ENCODE data around the gene SYNGR1.
"Not testable (repeated sequence)": the region's sequence is repeated elsewhere in the genome, so short reads cannot be mapped to it uniquely, and the experiment has no call there.

Gene SYNGR1

DNA sequence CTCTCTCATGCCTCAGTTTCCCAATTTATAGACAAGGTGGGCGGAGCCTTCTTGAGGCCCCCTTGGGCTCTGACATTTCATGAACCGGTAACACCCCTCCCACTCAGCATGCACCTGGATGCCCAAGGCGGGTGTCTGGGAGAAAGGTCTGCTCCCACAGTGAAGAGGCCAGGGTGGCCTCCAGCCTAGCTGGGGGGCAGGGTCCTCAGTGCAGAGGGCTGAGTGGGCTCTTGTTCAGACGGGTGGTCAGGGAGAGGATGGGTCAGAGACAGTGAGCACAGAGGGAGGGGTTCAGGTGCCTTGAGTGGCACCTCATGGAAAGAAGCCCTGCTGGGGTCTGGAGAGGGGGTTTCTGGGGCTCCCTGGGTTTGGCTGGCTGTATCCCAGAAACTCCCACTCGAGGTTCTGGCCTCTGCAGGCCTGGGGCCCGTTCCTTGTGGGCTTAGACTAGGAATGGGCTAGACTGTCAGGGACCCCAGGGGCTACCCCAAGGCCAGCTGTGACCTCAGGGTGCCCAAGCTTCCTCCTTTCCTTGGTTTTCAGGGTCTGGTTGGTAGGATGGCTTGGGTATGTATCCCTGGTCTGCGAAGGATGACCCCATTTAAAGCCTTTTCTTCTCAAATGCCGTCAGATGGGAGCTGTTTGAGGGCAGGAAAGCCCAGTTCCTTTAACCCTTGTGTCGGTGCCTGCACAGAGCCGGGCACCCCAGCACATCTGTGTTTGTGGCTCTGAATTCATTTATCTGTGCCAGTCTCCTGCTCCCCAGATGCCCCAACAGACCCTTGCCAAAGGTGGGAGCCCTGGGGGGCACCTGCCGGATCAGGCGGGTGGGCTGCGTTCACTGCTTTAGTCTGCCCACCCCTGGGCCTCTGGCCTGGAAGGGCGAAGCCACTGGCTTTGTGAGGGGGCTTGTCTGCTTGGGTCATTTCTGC, 1.2 kb downstream of the SYNGR1 start:
- DNase-seq (ENCODE audit: low spot score), result no peak

DNA sequence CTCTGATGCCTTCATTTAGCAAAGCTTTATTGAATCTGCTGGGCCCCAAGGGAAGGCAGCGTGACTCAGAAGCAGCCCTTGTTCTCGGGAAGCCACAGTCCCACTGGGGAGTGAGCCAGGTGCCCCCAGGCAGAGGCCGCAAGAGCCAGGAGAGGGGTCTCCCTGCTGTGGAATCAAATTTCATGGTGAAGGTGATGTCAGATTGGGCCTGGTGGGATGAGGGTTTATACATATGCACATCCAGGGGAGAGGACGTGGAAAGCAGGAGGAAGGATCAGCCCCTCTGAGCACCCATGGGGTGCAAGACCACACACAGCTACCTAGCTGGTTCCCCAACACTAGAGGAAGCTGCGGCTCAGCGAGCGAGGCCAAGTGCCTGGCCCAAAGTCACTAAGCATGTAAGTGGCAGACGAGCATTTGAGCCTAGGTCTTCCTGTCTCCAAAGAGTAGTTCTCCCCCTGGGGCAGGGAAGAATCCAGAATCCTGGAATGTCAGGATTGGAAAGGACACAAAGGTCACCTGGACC, 2.0 kb downstream of the SYNGR1 start:
- DNase-seq (ENCODE audit: low spot score), result no peak

DNA sequence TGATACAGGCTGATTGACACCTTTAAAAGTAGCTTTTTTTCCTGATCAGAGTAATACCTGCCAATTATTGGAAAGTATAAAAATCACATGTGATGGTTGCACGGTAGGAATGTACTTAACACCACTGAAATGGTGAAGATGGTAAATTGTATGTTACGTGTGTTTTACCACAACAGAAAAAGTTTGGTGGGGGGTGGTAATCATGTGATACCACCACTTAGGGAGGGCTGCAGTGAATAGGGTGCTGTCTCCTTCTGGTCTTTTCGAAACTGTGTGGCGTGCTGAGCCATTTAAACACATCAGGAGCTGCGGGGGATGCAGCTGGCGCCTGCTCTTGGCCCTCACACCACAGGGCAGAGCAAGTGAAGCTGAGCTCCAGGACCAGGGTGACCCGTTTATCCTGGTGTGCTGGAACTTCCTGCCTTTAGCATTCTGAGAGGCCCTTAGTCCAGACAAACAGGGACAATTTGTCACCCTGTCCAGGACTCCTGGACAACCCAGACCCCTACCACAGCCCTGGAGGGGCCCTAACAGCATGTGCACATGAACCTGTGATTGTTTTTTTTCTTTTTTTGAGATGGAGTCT, 2.6 kb downstream of the SYNGR1 start:
- DNase-seq (ENCODE audit: low spot score), result no peak

DNA sequence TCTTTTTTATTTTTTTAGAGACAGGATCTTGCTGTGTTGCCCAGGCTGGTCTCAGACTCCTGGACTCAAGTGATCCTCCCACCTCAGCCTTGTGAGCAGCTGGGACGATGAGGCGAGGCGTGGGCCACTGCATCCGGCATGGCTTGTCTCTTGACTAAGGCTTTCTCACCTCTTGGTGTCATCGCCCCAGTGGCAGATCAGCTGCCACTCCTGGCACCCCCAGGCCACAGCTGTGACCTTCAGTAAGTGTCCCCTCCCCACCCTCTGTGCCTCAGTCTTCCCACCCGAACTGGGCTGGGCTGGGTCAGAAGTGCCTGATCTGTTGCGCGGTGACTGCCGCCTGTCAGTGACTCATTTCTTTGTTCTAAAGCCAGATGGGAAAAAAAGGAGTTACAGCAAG, 3.6 kb downstream of the SYNGR1 start:
- DNase-seq (ENCODE audit: low spot score), result no peak

DNA sequence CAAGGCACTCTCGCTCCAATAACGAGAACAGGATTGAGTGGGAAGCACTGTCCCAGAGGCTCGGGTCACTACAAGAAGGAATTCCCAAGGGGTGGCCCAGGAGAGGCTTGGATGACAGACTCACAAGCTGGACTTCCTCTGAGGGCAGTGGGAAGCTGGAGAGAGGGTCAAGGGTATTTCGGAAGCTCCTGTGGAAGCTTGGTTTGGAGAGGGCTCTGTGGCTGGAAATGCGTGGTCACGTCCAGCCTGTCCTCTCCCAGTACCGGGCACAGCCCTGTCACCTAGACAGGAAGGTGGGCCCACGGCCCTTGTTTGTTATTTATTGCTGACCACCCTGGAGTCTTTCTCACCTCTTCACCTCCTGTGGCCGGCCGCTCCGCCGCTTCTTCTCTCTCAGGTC, 5.3 kb downstream of the SYNGR1 start:
- DNase-seq (ENCODE audit: low spot score), result no peak

DNA sequence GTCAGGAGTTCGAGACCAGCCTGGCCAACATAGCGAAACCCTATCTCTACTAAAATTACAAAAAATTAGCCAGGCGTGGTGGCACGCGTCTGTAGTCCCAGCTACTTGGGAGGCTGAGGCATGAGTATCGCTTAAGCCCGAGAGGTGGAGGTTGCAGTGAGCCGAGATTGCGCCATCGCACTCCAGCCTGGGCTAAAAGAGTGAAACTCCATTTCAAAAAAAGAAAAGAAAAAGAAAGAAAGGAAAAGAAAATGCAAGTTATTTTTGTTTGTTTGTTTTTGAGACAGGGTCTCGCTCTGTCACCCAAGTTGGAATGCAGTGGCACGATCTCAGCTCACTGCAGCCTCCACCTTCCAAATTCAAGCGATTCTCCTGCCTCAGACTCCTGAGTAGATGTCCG, 6.0 kb downstream of the SYNGR1 start:
- not testable (repeated sequence) for DNase-seq (ENCODE audit: low spot score)

DNA sequence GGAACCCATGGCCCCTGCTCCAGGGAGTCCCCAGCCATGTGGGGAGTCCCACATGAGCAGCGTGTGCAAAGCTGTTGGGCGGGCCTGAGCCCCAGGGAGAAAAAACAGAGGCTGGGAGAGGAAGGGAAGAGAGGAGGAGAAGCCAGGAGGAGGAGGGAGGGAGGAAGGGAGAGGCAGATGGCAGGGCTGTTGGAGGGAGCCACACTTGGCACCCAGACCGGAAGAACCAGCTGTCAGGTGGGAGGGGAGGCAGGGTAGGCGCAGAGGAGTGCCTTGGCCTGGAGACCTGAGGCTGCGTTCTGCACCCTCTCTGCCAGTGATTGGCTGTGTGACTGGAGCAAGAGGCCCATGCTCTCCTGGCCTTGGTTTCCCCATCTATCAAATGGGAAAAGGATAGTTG, 6.7 kb downstream of the SYNGR1 start:
- DNase-seq (ENCODE audit: low spot score), result no peak

DNA sequence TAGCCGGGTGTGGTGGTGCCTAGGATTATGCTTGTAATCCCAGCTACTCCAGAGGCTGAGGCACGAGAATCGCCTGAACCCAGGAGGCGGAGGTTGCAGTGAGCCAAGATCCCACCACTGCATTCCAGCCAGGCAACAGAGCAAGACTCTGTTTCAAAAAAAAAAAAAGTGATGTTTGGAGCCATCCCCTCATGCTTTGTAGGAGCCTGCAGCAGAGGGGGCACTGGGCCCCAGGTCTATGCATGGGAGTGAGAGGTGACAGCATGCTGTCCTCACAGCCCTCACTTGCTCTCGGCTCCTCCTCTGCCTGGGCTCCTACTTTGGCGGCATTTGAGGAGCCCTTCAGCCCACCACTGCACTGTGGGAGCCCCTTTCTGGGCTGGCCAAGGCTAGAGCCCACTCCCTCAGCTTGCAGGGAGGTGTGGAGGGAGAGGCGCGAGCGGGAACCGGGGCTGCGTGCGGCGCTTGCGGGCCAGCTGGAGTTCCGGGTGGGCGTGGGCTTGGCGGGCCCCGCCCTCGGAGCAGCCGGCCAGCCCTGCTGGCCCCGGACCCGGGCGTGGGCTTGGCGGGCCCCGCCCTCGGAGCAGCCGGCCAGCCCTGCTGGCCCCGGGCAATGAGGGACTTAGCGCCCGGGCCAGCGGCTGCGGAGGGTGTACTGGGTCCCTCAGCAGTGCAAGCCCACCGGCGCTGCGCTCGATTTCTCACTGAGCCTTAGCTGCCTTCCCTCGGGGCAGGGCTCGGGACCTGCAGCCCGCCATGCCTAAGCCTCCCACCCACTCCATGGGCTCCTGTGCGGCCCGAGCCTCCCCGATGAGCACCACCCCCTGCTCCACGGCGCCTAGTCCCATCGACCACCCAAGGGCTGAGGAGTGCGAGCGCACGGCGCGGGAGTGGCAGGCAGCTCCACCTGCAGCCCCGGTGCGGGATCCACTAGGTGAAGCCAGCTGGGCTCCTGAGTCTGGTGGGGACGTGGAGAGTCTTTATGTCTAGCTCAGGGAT, 7.6 kb downstream of the SYNGR1 start:
- not testable (repeated sequence) for DNase-seq (ENCODE audit: low spot score)

DNA sequence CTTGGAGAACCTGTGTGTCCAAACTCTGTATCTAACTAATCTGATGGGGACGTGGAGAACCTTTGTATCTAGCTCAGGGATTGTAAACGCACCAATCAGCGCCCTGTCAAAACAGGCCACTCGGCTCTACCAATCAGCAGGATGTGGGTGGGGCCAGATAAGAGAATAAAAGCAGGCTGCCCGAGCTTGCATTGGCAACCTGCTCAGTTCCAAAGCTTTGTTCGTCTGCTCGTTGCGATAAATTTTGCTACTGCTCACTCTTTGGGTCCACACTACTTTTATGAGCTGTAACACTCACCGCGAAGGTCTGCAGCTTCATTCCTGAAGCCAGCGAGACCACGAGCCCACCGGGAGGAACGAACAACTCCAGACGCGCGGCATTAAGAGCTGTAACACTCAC, 8.4 kb downstream of the SYNGR1 start:
- not testable (repeated sequence) for DNase-seq (ENCODE audit: low spot score)

DNA sequence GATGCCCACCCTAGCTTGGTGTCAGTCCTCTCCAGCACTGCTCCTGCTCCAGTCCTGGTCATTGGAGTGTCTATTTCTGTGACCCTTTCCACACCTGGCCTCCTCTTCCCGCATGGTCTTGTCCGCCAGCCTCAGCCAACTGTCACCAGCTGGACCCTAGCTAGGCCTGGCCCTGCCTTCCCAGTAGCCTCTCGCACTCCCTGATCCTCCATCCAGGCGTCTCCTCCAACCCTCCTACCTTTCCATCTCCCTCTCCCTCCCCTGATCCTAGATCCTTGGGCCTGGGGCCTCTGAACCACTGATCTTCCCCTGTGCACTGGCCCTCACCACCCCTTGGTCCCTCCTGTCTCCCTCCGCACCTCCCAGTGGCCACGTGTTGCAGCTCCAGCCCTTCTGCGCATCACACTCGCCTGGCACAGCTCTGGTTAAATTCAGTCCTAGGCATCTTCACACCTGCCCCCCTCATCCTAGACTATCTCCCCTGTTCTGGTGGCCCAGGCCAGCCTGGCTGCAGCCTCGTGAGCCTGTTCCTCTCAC, 9.9 kb downstream of the SYNGR1 start:
- DNase-seq (ENCODE audit: low spot score), result no peak

DNA sequence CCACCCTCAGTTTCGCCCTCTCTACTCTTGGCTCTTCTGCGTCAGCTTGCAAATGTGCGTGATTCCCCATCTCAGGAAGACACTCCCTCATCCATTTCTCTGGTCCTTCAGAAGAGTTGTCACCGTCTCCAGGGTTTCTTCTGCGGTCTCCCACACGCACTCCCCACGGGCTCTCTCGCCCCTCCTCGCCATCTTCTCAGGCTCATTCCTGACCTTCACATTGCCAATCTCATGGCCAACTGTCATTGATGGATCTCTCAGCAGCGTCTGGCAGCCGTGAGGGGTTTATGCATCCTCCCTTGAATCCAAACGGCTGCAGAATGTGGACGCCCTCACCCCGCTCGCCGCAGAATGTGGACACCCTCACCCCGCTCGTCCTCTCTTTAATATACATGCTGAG, 10.5 kb downstream of the SYNGR1 start:
- no peak for DNase-seq (ENCODE audit: low spot score)

DNA sequence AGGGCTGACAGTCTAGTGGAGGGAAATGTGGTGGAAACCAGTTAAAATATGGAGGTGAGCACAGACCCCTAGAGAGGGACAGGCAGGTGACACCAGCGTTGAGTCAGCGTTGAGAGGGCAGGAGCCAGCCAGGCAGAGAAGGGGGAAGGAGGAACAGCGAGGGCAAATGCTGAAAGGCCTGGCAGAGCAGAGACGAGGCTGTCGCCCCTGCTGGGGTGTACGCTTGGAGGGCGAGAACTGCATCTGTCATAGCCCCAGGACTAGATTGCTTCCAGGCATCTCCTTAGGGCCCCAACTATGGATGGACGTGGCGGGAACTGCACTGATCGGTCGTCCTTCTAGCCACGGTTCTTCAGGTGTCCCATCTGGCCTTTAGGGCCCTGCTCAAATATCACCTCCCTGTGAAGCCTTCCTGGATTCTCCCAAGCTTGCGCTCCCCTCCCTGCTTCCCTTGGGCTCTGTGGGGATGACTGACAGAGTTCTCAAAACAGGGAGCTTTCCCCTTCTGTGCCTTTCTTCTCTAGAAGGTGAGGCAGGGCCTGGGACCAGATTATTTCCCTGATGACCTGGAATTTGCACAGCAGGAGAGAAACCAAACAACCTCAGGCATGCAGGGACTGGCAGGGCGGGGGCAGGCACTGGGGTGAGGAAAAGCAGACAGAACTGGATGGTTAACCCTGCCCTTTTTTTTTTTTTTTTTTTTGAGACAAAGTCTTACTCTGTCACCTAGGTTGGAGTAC, 11.1 kb downstream of the SYNGR1 start:
- DNase-seq (ENCODE audit: low spot score), result no peak

DNA sequence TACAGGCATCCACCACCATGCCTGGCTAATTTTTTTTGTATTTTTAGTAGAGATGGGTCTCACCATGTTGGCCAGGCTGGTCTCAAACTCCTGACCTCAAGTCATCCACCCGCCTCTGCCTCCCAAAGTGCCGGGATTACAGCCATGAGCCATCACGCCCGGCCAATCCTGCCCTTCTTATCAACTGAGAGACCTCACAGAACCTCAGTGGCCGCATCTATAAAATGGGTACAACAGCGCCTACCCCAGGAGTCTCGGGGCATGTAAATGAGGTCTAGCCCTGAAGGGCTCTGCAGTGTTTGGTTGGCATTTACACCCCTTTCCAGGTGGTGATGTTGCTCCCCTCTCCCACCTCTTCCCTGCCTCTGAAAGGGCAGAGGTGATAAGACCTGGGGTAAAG, 11.7 kb downstream of the SYNGR1 start:
- no peak for DNase-seq (ENCODE audit: low spot score)

DNA sequence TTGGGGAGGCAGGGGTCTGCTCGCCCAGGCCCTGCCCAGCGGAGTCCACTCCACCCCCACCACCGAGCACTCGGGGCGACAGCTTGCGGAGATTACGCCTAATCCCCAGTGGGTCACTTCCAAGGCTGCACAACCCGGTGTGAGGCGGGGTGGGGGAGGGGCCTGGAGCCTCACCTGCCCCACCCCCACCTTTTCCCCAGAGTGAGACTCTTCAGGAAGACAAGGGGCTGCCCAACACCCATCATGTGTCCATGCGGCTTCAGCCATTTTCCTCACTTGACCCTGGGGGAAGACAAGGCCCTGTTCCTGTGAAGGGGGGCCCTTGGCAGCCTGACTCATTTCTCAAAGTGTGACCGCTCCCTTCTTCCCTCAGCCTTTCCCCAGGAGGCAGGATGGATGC, 12.5 kb downstream of the SYNGR1 start:
- no peak for DNase-seq (ENCODE audit: low spot score)

DNA sequence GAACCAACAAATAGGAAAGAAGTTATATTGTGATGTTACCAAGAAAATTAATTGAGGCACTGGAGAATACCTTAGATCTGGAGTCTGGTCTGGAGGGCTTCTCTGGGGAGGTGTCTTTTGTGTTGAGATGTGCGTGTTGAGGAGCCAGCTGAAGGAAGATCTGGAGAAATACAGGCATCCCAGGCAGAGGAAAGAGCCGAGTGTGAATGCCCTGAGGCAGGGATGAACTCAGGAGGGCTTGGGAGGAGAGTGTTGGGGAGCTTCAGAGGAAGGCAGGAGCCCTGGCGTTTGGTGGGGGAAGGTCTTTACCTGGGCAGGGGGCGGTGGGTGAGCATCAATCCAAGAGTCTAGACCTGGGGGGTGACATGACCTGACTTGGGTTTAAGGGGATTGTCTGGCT, 13.1 kb downstream of the SYNGR1 start:
- no peak for DNase-seq (ENCODE audit: low spot score)

DNA sequence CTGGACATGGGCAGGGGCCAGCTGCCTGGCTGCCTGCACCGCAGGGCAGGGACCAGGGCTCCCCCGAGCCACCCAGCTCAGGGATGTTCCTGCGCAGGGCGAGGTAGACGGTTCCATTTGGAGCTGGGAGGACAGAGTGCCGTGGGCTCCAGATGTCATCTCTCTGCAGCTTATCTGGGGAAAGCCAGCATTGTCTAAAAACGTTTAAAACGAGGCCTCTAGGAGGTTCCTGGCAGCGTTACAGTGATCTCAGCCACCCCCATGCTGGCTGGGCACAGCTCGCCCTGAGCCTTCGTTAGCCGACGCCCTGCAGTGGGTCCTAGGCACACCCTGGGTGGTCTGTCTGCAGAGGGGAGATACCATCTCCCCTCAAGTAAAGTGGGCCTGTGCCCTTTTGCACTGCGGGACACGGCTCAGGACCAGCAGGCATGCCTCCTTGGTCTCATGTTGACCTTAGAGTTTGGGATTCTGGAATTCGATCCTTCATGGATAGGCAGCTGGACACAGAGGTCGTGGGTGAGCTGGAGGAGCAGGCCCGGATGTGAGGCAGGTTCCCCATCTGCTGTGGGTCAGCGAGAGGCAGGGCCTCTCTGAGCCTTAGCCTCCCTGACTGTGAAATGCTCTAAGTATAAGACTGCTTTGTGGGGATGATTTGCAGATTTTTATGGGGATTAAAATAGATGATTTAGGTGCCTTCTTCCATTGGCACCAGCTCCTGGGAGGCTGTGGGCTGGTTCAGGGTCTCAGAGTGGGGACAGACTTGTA, 14.1 kb downstream of the SYNGR1 start:
- DNase-seq (ENCODE audit: low spot score), result no peak

DNA sequence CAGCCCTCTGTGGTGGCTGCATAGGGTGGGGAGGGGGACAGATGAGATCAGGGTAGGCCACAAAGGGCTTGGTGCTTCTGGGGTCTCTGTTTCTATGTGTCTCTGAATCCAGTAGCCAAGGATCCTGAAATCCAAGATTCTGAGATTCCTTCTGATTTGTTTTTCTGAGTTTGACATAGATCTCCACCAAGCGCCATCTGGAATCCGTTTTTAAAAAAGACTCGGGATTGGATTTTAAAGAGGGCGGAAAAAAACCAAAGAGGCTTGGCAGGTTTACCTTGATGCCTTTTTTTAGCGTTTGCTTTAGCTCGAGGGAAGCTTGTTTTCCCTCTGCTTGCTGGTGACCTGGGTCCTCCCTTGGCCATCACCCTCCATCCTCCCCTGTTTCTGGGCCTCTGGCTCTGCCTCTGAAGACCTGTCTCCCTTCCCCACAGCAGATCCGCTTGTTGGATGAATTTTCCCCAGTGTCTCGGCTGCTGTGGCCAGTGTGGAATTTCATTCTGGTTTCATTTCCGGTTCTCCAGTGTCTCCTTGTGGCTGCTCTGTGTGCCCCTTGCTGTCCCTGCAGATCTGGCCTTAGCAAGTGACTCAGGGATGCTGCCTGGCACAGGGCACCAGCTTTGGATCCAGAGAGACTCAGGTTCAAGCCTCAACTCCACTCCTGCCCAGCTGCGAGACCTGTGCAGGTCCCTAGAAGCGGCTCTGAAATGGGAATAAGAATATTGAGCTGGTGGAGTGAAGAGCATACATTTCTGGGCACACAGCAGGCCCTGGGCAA, 15.1 kb downstream of the SYNGR1 start:
- no peak for DNase-seq (ENCODE audit: low spot score)

DNA sequence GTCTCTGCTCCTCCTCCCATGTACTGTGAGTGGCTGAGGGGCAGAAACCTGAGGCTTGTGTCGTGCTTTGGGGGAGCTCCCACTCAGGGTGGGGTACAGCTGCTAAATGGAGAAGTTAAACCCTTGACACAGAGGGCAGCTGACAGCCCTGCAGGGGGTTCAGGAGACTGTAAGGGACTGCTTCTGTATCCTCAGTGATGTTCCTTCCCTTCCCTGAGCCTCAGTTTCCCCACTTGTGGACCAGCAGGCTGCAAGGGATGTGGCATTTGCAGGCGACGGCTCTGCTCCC, 15.6 kb downstream of the SYNGR1 start:
- DNase-seq (ENCODE audit: low spot score), result no peak

DNA sequence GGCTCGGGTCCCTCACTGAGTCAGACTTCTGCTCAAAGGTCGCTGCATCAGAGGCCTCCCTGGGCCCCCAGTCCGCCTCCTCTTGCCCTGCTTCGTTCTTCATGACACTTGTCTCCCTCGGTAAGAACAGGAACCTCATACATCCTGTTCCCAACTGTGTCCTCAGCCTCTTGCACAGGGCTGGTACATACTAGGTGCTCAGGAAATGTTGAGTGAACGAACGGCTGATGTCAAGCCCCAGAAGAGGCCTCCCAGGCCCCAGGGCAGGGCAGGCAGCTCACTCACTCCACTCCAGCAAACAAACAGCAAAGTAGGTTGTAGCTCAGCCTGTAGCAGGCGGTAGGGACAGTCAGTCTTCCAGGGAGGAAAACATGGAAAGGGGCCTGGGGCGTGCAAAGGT, 17.2 kb downstream of the SYNGR1 start:
- DNase-seq (ENCODE audit: low spot score), result no peak

DNA sequence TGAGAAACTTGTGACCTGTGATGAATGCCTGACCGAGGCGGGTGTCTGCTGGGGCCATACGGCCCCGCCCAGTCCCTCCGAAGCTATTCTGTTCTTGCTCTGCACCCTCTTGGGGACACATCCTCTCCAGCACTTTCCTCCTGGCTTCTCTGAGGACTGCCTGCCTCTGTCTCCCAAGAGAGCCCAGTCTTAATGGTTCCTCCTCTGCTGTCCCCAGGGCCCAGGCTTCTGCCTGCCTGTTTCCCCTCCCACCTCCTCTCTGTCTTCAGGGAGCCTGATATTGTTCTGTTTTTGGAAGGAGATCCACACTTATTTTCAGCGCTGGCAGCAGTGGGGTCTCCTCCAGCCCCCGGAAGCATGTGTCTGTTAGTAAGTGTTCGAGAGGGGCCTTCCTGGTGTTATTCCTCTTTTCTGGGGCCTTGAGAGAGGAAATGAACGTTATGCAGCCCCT, 18.7 kb downstream of the SYNGR1 start:
- peak; percentile 38 for DNase-seq (ENCODE audit: low spot score)
